Colon (tissue), 2 donors: ENCODE data around the gene MXRA8.

Source experiments
- FAIRE-seq: peaks from 2 replicates; lab custom pipeline; 2012; peaks lifted over from hg19 to GRCh38; lab: Jason Lieb, UNC
- donor health status: control.
- donor health status: control.

The MXRA8 gene

DNA sequence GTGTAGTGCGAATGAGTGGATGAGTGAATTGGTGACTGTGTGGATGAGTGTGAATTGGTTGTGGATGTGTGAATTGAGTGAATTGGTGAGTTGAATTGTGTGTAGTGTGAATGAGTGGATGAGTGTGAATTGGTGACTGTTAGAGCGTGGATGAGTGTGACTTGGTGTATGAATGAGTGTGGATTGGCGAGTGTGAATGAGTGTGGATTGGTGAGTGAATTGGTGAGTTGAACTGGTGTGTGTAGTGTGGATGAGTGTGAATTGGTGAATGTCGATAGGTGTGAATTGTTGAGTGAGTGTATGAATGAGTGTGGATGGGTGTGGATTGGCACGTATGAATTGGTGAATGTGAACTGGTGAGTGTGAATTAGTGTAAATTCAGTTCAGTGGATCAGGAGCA, 9.0 kb upstream of the MXRA8 start:
- no peak for FAIRE-seq

DNA sequence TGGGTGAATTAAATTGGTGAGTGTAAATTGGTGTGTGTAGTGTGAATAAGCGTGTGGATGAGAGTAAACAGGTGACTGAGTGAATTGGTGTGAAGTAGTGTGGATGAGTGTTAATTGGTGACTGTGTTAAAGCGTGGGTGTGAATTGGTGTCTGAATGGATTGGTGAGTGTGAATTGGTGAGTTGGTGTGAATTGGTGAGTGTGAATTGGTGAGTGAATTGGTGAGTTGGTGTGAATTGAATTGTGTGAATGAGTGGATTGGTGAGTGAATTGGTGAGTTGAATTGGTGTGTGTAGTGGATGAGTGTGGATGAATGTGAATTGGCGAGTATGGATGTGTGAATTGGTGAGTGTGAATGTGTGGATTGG, 8.3 kb upstream of the MXRA8 start:
- no peak for FAIRE-seq

DNA sequence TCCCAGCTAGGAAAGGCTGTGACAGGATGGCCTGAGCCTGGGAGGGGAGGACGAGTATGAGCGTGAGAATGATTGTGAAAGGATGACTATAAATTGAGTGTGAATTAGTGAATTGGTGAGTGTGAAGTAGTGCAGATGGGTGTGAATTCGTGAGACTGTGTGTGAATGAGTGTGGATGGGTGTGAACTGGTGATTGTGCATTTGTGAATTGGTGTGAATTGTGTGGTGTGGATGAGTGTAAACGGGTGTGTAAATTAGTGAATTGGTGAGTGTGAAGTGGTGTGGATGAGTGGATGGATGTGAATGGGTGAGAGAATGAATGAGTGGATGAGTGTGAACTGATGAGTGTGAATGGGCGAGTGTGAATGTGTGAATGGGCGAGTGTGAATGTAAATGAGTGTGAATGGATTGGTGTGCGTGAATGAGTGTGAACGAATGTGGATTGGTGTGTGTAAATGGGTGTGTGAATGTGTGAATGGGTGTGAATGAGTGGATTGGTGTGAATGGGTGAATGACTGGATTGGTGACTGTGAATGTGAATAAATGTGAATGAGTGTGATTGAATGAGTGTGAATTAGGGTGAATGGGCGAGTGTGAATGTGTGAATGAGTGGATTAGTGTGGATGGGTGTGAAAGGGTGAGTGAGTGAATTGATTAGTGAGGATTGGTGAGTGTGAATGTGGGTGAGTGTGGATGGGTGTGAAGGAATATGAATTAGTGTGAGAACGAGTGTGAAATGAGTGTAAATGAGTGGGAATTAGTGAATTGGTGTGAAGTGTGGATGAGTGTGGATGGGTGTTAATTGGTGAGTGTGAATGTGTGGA, 7.7 kb upstream of the MXRA8 start:
- no peak for FAIRE-seq

DNA sequence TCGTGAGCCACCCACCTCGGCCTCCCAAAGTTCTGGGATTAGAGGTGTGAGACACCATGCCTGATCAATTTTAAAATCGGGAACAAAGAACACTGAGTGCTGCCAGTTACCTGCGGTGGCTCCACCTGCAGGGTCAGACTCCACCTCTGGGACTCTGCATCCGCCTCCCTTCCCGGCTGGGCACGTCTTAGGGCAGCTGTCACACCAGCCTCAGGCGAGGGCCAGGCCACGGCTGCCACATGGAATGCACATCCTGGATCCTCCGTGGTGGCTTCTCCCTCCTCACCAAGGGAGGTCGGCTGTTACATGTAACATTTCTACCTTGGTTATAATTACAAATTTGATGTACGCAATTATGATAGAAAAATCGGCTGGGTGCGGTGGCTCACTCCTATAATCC, 5.9 kb upstream of the MXRA8 start:
- FAIRE-seq = no peak

DNA sequence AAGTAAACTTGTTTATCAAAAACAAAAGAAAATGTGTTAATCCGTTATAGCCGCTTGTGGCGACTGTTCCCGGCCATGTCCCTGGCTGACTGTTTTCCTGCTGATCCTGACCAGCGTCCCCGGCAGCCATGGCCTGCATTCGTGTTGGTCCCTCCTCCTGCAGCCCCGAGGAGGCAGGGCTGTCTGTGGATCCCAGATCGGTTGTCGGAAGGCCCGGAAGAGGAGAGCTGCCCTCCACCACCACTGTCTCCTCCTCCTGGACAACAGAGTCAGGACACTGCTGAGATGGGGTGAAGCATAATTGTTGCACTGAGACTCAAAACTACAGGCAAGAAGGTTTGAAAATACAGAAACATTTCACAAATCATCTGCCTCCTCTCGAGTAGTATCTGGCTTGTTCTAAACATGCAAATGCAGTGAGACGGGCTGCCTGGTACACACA, 3.6 kb upstream of the MXRA8 start:
- FAIRE-seq = no peak

DNA sequence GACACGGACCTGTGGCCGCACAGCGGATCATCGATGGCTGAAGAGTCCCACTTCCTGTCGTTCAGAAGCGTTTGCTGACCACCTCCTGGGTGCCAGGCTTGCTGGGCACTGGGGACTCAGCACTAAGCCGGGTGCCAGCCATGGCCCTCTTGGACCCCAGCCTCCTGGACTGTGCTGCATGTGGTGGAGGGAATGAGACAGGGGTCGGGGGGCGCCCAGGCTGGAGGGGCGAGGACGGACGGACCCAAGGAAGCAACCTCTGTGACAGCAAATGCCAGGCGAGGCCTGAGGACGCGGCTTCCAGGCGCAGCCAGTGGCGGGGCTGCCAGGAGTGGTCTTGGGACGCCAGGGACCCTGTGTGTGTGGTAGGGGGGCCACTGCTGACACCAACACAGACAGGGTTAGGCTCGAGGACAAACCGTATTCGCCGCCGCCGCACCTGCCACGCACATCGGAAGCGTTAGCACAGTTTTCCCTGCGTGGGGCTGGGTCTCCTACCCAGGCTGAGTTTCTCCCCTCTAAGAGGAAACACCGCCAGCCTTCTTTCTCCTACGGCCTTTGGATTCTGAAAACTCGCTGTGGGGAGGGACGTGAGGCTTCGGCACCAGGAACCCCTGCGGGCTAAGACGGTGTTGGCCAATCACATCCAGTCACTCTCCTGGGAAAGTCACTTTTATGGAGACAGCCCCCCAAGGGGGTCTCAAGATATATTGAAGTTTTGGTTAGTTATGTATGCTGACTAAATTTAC, 3.1 kb upstream of the MXRA8 start:
- FAIRE-seq = no peak

DNA sequence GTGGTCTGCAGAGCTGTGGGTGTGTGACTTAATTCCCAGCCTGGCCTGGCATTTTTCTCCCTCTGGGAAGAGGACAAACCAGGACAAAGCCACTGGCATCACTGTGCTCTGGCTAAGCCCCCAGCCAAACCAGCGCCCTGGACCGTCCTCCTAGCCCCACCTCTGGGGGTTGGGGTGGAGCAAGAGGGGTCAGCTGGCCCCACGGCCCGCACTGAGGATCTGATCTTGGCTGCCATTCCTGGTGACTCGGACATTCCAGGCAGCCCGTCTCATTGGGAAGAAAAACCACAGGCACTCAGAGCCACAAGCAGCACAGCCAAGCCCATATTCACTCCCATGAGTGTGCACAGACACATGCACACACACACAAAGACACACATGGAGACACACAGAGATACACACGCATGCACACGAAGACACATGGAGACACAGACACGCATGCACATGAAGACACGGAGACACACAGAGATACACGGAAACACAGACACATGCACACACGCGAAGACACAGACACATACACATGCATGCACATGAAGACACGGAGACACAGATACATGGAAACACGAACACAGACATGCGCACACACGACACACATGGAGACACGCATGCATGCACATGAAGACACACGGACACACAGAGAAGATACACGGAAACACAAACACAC, 2.3 kb upstream of the MXRA8 start:
- FAIRE-seq = no peak

DNA sequence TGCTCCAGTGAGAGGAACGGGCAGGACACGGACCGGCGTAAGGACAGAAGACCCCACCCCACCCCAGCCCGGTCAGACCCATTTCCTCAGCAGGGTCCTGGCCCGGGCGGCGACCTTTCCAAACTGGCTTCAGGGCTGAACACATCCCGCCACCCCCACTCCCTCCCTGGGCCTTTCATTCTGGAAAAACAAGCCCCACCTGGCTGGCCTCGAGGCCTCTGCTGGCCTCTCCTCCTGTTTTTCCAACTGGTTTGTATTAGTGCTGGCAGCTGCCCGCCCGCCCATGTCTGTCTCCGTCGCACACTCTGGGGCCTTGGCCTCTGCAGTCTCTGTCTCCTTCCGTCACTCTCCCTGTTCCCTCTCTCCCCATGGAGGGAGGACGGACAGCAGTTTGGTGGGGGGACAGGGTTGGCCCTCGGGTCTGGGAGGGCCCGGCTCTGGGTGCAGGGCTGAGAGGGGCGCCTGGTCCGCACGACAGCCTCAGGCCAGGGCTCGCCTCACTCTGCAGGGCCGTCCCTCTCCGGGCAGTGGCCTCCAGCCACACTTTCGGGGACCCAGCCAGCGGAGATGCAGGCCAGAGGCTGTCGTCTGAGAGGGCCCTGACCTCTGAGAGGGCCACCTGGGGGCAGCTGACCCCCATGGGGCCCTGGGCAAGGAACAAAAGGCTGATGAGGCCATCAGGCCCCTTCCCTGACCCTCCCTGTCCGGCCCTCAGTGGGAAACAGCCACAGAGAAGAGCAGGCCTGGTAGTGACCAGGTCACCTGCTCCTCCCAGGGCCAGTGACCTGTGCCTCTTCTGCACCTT, 1.5 kb upstream of the MXRA8 start:
- no peak for FAIRE-seq

DNA sequence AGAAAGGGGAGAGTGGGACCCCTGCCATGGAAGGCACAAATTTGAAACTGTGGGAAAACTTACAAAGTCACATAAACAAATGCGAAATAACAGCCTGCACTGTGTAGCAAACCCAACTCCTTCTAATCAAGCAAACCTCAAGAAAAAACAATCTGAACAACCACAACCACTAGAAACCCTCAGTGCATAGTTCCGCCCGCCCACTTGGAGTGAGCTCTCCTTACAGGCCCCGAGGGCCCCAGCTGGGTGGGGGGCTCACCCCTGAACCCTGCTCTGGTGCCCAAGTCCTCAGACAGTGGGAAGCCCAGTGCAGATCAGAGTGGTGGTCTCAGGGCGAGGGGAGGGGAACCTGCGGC, 931 bp upstream of the MXRA8 start:
- FAIRE-seq = no peak

DNA sequence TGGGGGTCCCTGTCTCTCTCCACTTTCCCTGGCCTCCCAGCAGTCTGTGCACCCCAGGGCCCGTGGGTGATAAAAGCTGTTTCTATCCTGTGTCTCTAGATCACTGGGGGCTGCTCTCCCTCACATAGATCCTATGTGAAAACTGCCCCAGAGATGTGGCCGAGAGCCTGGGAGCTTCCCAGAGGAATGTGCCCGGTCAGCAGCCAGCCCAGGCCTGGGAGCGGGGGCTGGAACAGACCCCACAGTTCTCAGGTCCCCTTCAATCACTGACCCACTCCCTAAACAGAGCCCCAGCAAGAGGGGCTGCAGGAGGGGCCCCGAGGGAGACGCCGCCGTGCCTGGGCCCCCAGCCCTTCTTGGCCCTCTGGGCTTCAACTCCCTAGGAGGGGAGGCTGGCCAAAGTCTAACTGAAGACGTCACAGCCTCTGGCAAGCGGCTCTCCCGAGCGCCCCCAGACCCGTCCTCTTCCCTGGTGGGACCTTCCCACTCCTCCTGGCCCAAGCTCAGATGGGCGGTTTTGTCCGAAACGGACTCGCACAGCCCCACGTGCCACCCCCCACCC, 403 bp downstream of the MXRA8 start:
- no peak for FAIRE-seq

DNA sequence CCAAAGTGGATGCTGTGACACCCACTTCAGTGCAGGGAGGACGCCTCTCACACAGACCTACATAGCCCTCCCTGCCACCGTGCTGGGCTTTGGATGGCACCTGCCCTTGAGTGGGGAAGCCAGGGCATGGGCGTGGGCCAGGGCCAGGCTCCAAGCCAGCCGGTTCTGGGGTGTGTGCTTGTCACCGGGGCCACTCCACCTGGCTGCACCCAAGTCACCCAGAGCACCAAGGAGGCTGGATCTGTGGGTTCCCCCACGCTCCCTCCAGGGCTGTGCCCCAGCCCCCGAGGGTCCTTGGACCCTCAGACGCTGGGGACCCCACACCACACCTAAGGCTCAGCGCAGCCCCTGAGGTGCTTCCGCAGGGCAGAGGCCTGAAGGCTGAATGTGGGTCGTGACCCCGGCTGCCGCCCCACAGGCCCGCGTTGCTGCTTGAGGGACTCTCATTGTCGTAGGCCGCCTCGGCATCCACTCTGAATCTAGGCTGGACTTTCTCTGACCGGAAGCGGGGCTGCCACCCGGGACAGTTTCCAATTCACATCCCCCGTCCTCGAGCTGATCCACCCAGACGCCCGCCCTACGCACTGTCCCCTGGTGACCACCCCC, 1.5 kb downstream of the MXRA8 start:
- FAIRE-seq = no peak

DNA sequence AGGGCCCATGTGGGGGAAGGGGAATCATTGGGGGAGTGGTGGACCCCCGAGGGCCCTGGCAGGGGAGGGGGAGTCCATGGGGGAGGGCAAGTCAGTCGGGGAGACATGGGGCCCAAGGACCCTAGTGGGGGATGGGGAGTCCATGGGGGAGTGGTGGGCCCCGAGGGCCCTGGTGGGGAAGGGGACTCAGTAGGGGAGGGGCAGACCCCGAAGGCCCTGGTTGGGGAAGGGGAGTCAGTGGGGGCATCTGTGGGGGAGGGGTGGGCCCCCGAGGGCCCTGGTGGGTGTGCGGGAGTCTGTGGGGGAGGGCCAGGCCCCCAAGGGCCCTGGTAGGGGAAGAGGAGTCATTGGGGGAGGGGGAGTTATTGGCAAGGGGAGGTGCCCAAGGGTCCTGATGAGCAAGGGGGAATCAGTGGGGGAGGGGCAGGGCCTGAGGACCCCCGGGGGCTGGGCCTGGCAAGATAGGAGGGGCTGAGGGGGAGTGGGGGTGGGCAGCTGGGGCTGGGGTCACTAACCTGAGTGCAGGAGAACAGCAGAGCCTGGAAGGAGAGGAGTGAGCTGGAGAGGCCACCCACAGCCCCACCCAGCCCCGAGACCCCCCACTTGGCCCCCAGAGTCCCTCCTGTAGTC, 2.1 kb downstream of the MXRA8 start:
- no peak for FAIRE-seq

DNA sequence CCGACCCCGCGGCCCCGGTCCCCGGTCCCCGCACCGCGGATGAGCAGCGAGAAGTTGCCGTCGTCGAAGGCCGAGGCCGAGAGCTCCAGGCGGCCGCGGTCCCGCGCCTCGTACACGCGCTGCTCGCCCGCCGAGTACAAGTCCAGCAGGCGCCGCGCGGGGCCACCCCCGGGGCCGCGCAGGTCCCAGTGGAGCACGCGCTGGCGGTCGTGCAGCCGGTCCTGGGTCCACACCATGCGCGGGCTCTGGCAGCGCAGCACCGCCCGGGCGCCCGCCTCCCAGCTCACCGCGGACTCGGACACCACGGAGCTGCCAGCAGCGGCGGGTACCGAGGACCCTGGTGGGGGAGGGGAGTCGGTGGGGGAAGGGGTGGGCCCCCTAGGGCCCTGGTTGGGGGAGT, 2.9 kb downstream of the MXRA8 start:
- FAIRE-seq = no peak

DNA sequence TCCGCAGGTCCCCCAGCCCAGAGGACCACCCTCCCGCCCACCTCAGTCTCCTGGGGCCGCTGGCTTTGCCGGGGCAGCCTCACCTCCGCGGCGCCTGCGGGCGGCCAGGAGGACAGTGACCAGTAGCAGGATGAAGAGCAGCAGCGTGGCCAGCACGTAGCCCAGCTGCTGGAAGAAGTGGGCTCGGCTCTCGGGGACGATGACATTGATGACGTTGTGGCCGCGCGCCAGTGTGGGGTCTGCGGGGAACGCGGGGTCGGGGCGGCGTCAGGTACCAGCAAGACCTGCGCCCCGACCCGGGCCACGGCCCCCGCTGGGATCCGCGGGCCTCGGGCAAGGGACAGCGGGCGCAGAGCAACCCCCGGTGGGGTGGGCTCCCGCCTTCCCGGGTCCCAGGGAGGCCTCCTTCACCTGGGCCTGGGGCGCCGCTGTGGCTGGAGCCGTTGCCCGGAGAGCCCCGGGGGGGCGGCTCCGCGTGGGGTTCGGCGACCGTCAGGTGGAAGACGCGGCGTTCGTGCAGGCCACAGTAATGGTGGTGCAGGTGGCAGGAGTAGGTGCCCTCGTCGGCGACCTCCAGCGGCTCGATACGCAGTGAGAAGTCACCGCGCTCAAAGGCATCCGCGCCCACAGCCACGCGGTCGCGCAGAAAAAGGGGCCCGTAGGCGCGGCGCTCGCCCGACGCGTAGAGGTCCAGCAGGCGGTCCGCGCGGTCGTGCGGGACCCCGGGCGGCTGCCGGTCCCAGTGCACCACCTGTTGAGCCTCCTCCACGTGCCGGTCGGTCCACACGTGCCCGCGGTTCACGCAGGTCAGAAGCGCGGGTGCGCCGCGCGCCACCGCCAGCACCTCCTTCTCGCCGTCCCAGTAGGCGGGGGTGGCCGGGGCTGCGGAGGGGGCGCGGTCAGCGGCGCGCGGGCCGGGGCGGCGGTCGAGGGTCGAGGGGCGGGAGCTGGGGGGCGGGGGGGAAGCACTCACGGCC, 3.8 kb downstream of the MXRA8 start:
- no peak for FAIRE-seq

DNA sequence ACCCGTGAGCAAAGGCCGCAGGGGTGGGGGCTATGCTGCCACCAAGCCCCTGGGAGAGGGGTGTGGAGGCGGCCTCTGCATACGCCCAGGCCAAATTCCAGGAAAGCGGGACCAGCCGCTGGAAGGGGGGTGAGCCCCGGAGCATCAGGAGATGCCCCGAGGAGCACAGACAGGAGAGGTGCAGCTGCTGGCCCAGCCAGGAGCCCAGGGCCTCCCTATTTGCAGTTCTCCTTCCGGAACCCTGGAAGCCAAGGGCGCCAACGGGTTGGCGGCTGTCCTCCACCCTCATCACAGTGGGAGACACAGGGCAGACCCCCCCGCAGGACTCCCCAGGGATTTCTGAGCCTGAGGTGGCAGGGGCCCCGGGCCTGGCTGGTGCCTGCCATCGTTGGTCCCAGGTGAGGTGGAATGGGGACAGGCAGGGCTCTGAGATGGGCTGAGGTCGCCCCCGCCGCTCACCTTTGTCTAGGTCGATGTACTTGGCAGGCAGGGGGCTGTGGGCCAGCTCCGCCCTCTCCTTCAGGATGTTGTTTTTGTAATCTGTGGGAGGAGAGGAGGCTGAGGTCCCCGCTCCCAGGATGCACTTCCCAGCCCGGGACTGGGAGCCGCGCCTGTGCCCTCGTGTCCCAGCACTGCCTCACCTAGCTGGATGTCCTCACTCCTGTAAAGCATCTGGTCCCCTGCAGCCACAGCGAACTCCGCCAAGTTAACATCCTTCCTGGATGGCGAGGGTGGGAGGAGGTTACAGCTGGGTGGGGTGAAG, 4.8 kb downstream of the MXRA8 start:
- no peak for FAIRE-seq

DNA sequence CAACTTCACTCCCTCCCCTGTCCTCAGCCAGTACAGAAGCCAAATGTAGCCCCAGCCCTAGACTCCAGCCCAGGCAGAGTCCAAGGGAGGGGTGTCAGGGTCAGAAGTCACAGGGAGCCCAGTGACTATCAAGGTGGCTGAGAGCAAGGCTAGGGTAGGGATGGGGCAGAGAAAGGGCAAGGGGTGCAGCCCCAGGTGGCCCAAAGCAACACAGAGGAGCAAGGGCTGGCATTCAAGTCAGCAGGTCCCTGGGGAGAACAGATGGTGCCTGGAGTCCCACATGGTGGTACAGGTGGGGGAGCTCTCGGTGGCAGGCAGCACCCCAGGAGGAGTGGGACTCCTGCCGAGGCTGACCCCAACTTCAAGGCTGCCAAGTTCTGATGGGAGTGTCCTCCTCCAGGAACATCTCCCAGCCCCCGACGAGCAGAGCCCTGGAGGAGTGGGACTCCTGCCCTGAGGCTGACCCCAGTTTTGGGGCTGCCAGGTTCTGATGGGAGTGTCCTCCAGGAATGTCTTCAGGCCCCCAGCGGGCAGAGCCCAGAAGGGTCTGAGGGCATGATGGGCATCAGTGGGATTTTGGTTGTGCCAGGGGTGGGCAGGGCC, 5.5 kb downstream of the MXRA8 start:
- no peak for FAIRE-seq

DNA sequence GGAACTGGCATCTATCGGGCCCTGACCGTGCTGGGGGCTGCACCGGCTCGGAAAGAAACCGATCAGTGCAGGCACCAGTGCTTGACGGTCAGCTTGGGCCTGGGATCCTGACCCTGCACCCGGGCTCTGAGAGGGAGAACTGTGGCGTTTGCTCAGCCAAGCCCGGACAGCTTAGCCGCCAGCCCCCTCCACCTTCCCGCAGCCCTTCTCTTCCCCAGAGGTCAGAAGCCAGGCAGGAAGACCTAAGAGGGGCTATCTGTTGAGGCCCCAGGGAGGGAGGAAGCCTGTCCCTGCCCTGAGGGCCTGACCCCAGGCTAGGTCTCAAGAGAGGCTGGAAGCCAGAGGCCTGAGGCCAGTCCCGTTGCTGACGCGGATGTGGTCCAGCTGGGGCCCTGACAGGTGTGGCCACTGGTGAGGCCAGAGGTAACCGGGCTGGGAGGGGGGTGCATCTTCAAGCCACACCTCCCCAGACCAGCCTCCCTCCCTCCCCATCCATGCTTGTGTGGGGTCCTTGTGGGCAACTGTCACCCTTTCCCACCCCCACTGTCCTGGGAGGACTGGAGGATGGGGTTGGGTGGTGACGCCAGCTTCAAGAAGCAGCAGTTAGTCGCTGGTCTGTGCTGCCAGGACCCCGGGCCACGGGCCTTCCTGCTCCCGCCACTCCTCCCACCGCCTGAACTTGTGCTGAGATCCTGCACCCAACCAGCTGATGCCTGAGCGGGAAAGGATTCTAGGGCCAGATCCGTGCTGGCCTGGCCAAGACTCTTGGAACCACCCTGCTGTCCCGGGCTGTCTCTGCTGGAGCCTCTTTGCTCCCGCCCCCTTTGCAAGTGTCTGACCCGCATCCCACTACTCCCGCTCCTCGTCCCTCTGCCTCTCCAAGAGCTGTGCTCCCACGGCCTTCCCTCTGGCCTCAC, 6.6 kb downstream of the MXRA8 start:
- no peak for FAIRE-seq
